Measurements from ENCODE around the gene RPTOR.

The RPTOR gene

DNA sequence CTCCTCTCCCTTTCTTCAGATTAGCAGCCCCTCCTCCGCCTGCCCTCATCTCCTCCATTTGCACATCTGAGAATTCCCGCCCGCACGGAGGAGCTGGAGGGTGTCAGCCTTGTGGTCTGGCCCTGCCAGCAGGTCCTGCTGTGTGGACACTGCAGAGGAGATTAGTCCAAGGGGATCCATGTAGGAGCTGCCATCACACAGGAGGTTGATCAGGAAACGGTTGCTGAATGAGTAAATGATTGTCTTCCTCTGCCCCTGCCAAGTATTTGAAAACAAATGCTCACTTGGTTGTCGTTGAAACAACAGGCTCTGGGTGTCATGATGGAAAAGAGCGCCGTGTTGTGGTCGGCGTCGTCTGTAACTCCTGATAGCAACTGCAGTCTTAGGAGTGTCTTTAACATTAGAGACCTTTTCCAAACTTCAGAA lies 383.2 kb downstream of the RPTOR start:
- TF ChIP-seq, protein P1, sequence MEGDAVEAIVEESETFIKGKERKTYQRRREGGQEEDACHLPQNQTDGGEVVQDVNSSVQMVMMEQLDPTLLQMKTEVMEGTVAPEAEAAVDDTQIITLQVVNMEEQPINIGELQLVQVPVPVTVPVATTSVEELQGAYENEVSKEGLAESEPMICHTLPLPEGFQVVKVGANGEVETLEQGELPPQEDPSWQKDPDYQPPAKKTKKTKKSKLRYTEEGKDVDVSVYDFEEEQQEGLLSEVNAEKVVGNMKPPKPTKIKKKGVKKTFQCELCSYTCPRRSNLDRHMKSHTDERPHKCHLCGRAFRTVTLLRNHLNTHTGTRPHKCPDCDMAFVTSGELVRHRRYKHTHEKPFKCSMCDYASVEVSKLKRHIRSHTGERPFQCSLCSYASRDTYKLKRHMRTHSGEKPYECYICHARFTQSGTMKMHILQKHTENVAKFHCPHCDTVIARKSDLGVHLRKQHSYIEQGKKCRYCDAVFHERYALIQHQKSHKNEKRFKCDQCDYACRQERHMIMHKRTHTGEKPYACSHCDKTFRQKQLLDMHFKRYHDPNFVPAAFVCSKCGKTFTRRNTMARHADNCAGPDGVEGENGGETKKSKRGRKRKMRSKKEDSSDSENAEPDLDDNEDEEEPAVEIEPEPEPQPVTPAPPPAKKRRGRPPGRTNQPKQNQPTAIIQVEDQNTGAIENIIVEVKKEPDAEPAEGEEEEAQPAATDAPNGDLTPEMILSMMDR (IDR thresholded peaks at IDR 0.05; ENCODE audit: borderline replicate concordance, control extremely low read depth, extremely low read depth, insufficient read depth, missing control alignments): no peak
- DNase-seq (ENCODE audit: low spot score): no peak
- in situ Hi-C loops (cut with MboI; ENCODE audit: low sequenced_read_pairs, unreplicated experiment): no loop called here

DNA sequence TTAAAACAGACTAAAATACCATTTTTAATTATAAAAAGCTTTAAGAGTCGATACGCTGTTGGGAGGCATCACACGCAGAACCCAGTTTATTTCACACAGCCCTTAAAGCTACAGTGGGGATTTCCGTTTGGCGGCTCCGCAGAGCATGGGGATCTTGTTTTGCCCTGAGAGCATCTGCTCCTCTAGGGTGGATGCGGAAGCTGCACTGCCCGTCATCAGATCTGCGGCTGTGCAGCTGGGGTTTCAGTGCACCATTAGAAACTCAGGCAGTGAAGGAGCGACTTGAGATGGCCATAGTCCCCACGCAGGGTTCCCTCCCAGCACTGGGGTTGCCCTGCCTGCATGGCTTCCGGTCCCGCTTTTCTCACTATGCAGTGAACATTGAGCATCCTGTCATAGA lies 384.8 kb downstream of the RPTOR start:
- in situ Hi-C loops (cut with MboI; ENCODE audit: low sequenced_read_pairs, unreplicated experiment): no loop called here
- DNase-seq (ENCODE audit: low spot score): no peak
- TF ChIP-seq, protein P1 (IDR thresholded peaks at IDR 0.05; ENCODE audit: borderline replicate concordance, control extremely low read depth, extremely low read depth, insufficient read depth, missing control alignments): no peak

DNA sequence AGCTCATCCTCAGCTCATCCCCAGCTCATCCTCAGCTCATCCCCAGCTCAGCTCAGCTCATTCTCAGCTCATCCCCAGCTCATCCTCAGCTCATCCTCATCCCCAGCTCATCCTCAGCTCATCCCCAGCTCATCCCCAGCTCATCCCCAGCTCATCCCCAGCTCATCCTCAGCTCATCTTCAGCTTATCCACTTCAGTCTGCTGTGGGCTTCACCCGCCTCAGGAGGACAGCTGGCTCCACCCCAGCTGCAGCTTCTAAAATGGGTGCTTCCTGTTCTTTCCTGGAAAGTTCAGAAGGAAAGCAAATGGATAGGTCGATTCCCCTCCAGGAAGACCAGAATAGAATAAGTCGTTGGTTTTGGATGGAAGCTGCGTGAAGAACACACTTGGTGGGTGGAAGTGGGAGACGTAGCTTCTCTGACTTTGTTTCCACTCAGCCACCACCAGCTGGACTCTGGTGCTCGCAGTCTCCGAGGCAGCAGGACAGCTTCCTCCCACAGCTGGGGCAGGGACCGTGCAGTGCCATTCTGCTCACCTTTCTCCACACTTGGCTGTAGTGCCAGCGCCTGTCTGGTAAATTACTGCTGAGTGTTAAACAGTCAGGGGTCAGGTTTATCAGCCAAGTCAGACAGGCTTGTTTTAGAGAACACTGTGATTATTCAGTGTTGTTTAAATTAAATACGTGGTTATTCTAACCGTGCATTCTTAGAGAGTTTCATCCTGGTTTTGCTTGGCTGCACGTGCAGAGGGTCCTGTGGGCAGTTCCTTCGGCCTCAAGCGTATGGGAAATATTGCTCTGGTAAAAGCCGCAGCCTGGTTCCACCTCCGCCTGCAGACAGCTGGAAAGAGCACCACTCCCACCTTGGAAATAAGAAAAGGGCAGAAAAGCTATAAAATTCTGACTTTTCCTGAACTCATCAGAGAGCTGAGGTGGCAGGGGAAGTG lies 386.0 kb downstream of the RPTOR start:
- DNase-seq (ENCODE audit: low spot score): no peak
- in situ Hi-C loops (cut with MboI; ENCODE audit: low sequenced_read_pairs, unreplicated experiment): no loop called here
- TF ChIP-seq, protein P1 (IDR thresholded peaks at IDR 0.05; ENCODE audit: borderline replicate concordance, control extremely low read depth, extremely low read depth, insufficient read depth, missing control alignments): no peak

DNA sequence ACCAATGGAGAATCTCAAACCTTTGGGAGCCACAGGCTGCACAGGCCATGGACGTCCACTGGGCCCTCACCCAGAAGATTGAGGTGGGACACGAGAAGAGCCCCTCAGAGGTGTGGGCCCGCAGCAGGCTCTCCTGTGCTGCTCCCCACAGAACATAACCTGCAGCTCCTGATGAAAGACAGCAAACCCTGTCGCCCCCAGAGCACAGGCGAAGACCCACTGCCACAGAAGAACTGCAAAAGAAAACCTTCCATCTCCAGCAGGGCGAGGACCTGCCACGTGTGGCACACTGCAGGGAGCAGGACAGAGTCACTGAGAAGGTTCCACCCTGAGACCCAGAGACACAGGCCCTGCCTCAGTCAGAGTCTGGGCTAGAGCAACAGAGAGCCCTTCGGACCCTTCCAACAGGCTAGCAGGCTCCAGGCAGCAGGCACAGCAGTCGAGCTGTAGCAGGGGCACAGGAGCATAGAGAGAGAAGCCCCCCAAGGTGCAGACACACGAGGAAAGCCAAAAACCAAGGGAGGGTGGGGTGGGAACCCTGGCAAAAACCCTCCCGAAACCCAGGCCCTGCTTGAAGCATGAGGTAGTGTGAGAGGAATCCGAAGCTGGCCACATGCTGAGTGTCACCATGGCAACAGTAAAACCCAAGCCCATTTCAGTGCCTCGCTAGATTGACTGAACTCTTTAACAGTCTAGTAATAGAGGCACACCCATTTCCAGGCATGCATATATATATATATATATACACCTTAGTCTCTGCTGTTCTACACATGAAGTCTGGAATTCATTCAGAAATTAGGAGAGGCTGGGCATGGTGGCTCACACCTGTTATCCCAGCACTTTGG lies 387.0 kb downstream of the RPTOR start:
- no peak for DNase-seq (ENCODE audit: low spot score)
- in situ Hi-C loops (cut with MboI; ENCODE audit: low sequenced_read_pairs, unreplicated experiment): no loop called here
- TF ChIP-seq, protein P1 (IDR thresholded peaks at IDR 0.05; ENCODE audit: borderline replicate concordance, control extremely low read depth, extremely low read depth, insufficient read depth, missing control alignments): no peak

DNA sequence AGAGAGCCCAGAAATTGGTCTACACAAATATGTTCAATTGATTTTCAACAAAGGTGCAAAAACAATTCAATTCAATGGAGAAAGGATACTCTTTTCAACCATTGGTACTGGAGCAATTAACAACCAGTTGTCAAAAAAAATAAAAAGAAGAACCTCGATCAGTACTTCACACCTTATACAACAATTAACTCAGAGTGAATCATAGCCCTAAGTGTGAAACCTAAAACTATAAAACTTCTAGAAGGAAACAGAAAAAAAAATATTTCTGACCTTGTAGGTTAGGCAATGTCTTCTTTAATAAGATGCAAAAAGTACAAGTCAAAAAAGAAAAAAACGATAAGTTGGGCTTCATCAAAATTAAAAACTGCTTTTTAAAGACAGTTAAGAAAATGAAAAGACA lies 390.9 kb downstream of the RPTOR start:
- DNase-seq (ENCODE audit: low spot score): no peak
- in situ Hi-C loops (cut with MboI; ENCODE audit: low sequenced_read_pairs, unreplicated experiment): no loop called here
- TF ChIP-seq, protein P1 (IDR thresholded peaks at IDR 0.05; ENCODE audit: borderline replicate concordance, control extremely low read depth, extremely low read depth, insufficient read depth, missing control alignments): no peak

DNA sequence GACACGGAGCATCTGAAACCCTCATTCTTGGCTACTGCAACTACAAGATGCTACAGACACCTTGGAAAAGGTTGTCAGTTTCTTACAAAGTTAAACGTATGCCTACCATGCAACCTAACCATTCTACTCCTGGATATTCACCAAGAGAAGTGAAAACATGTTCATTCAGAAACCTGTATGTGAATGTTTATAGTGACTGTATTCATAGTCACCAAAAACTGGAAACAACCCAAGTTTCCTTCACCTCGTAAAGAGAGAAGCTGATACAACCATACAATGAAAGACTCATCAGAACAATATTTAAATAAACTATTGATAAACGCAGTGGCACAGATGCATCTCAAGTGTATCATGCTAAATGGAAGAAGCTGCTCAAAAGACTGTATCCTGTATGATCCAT lies 391.6 kb downstream of the RPTOR start:
- no peak for DNase-seq (ENCODE audit: low spot score)
- TF ChIP-seq, protein P1 (IDR thresholded peaks at IDR 0.05; ENCODE audit: borderline replicate concordance, control extremely low read depth, extremely low read depth, insufficient read depth, missing control alignments): no peak
- in situ Hi-C loops (cut with MboI; ENCODE audit: low sequenced_read_pairs, unreplicated experiment): no loop called here

All from GM13976 (cell line).